SIG-M5 (cell line): ENCODE results near the gene HDHD3.
"Not testable (repeated sequence)": the region's sequence is repeated elsewhere in the genome, so short reads cannot be mapped to it uniquely, and the experiment has no call there.

Experiments used
- DNase-seq: peaks from one replicate; lab custom pipeline; 2025; lab: John Stamatoyannopoulos, UW

Gene HDHD3

GRCh38 chr9:113389451-113389850 lies 12.7 kb upstream of the HDHD3 start:
- no peak for DNase-seq

GRCh38 chr9:113388833-113389232 lies 12.0 kb upstream of the HDHD3 start:
- DNase-seq = no peak

- no peak for DNase-seq
These were observed 10.9 kb upstream of the HDHD3 start for GRCh38 chr9:113387560-113388230.

GRCh38 chr9:113386571-113387393 lies 10.0 kb upstream of the HDHD3 start:
- no peak for DNase-seq

- no peak for DNase-seq
These were observed 5.2 kb upstream of the HDHD3 start for GRCh38 chr9:113381909-113382411.

- DNase-seq = not testable (repeated sequence)
These were observed 4.7 kb upstream of the HDHD3 start for GRCh38 chr9:113381441-113381840.

- no peak for DNase-seq
These were observed 4.1 kb upstream of the HDHD3 start for GRCh38 chr9:113380869-113381378.

GRCh38 chr9:113379829-113380210 lies 3.0 kb upstream of the HDHD3 start:
- not testable (repeated sequence) for DNase-seq

- not testable (repeated sequence) for DNase-seq
These were observed 2.5 kb upstream of the HDHD3 start for GRCh38 chr9:113379094-113379828.

- DNase-seq = no peak
These were observed 1.4 kb downstream of the HDHD3 start for GRCh38 chr9:113375057-113376023.

- DNase-seq = no peak
These were observed 3.0 kb downstream of the HDHD3 start for GRCh38 chr9:113373676-113374392.

GRCh38 chr9:113373256-113373655 lies 3.5 kb downstream of the HDHD3 start:
- DNase-seq = no peak

- no peak for DNase-seq
These were observed 4.7 kb downstream of the HDHD3 start for GRCh38 chr9:113372059-113372458.

GRCh38 chr9:113370806-113371325 lies 5.9 kb downstream of the HDHD3 start:
- DNase-seq = no peak

GRCh38 chr9:113369855-113370140 lies 7.0 kb downstream of the HDHD3 start:
- no peak for DNase-seq

- DNase-seq = no peak
These were observed 7.6 kb downstream of the HDHD3 start for GRCh38 chr9:113368982-113369854.

- no peak for DNase-seq
These were observed 8.3 kb downstream of the HDHD3 start for GRCh38 chr9:113368348-113368981.

- DNase-seq = not testable (repeated sequence)
These were observed 11.1 kb downstream of the HDHD3 start for GRCh38 chr9:113365652-113366051.

GRCh38 chr9:113364951-113365350 lies 11.8 kb downstream of the HDHD3 start:
- DNase-seq = no peak
